GM10248 (cell line): ENCODE measurements around the gene PRDM12.
A peak's percentile ranks its signal among the peaks of the same experiment; 100 is the strongest.

ENCODE experiments used
- CTCF ChIA-PET: fragments of 300-600 bp; sonication (Branson Sonifier 250); formaldehyde crosslinking; extraction: SDS; loops from one replicate; lab custom pipeline; 2021; ENCODE audit warnings: antibody characterized with exemption; lab: Yijun Ruan, JAX
- POLR2A ChIA-PET: fragments of 350-650 bp; sonication (Branson Sonifier 250); formaldehyde crosslinking; extraction: SDS; loops from one replicate; lab custom pipeline; 2020; ENCODE audit warnings: antibody characterized with exemption; lab: Yijun Ruan, JAX
- DNase-seq: peaks from one replicate; pipeline ENCODE4 v3.0.0; 2012; ENCODE audit errors: extremely low spot score
- TF ChIP-seq, protein P1 (sequence below): IDR thresholded peaks from 2 replicates; pipeline ENCODE4 v1.5.1; 2012; ENCODE audit warnings: mild to moderate bottlenecking, low read depth; ENCODE audit errors: extremely low read depth, missing control alignments, control extremely low read depth

Gene PRDM12

DNA sequence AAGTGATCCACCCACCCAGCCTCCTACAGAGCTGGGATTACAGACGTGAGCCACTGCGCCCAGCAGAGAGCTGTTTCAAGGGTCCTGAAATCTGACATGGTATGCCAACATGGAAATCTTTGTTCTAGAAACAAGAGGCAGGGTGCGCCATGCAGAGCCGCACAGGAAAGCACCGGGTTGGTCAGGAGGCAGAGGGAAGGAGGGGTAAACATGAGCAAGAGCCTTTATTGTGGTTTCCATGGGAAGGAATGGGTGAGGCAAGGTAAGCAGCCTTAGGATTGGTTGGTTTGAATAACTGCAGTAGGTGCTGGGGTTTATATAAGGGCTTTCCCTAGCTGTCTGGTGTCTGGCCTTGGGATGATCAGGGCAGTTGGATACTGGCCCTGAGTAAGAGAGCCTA lies 23.7 kb downstream of the PRDM12 start:
- TF ChIP-seq, protein P1, sequence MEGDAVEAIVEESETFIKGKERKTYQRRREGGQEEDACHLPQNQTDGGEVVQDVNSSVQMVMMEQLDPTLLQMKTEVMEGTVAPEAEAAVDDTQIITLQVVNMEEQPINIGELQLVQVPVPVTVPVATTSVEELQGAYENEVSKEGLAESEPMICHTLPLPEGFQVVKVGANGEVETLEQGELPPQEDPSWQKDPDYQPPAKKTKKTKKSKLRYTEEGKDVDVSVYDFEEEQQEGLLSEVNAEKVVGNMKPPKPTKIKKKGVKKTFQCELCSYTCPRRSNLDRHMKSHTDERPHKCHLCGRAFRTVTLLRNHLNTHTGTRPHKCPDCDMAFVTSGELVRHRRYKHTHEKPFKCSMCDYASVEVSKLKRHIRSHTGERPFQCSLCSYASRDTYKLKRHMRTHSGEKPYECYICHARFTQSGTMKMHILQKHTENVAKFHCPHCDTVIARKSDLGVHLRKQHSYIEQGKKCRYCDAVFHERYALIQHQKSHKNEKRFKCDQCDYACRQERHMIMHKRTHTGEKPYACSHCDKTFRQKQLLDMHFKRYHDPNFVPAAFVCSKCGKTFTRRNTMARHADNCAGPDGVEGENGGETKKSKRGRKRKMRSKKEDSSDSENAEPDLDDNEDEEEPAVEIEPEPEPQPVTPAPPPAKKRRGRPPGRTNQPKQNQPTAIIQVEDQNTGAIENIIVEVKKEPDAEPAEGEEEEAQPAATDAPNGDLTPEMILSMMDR = no peak
- POLR2A ChIA-PET = no interaction called here
- no peak for DNase-seq
- CTCF ChIA-PET = interaction anchor here (1.4 to 10.4 kb wide), 3 partner anchors 13 to 225 kb away, joined by 4 to 262 read pairs (median 4); no protein-coding TSS in a partner anchor

DNA sequence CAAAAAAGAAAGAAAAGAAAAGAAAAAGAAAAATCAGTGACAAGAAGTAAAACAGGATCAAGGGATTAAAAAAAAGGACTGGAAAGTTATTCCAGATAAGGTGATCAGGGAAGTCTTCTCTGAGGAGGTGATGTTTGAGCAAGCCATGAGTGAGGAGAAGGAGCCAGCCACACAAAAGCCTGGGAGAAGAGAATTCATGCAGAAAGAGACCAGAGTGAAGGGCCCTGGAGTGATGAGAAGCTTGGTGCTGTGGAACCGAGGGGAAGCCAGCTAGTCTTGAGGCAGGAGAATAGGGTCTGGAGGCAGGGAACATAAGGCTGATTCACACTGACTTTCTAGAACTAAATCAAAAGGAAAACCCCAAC lies 25.2 kb downstream of the PRDM12 start:
- POLR2A ChIA-PET = no interaction called here
- TF ChIP-seq, protein P1 = no peak
- CTCF ChIA-PET = interaction anchor here (1.8 to 3.3 kb wide), 3 partner anchors 12 to 229 kb away, joined by 5 to 26 read pairs (median 7); no protein-coding TSS in a partner anchor
- DNase-seq = no peak

DNA sequence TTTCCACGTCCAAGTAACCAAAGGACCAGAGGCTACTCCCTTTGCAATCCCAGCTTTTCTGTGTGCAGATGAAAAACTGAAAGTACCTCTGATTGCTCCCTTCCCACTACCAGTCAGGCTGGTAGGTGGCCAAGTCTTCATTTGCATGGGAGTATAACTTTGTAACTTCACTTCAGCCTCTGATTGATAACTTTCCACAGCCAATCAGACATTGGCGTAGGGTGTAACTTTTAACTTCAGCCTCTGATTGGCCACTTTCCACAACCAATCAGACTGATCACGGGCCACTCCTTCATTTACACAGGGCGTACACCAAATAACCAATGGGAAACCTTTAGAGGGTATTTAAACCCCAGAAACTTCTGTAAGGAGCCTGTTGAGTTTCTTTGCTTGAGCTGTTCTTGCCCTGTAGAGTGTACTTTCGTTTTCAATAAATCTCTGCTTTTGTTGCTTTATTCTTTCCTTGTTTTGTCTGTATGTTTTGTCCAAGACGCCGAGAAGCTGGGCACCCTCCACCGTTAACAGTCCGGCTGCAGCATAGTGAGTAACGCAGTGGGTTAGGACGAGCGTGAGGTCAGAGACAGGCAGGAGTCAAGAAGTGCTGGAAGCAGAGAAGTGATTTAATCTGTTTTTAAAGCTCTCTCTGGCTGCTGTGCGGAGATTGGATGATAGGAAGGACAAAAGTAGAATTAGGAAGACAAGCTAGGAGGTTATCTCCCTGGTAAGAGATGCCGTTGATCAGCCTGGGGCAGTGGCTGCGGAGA lies 25.7 kb downstream of the PRDM12 start:
- TF ChIP-seq, protein P1 = no peak
- ChIA-PET CTCF (interaction anchor here (0.8 to 3.3 kb wide), 5 partner anchors 8 to 230 kb away, joined by 3 to 26 read pairs (median 7); no protein-coding TSS in a partner anchor), POLR2A (no interaction called here)
- DNase-seq = no peak

DNA sequence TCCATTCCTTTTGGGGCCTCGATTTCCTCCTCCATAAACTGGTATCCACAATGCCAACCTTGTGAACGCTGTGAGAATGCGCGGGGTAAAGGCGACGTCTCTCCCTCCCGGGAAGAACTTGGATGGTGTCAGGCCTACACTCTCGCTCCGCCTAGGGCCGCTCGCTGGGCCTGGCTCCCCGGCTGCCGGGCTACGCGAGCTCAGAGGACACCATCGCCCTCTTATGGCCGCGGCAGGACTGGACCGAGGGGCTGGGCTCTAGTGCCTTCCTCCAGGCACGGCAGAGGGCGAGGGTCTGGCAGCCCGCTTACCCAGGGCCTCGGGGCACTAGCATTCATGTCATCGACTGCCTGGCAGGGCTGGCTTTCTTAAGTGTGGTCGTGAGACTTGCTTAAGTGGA lies 27.9 kb downstream of the PRDM12 start:
- ChIA-PET CTCF (interaction anchor here (1.0 to 3.3 kb wide), 6 partner anchors 9 to 354 kb away, joined by 3 to 28 read pairs (median 14); no protein-coding TSS in a partner anchor), POLR2A (no interaction called here)
- TF ChIP-seq, protein P1 = no peak
- DNase-seq = no peak

DNA sequence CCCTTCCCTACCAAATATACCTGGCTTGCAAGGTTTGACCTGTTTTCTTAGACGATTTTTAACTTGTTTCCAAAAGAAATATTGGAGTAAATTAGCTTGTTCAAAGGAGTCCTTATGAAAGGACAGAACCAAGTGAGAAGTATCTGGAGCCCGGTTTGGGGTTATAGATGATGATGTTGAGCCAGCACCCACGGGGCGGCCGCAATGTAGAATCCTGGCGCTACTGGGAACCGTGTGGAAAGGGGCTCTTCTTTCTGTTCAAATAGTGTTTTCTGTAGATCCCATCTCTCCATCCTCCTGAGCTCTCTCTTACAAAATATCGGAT lies 28.7 kb downstream of the PRDM12 start:
- no peak for DNase-seq
- TF ChIP-seq, protein P1 = no peak
- ChIA-PET POLR2A (interaction anchor here (0.6 to 1.1 kb wide), 4 partner anchors 11 to 20 kb away, joined by 3 to 5 read pairs (median 4); no protein-coding TSS in a partner anchor), CTCF (interaction anchor here (0.9 to 3.0 kb wide), 11 partner anchors 8 to 354 kb away, joined by 3 to 28 read pairs (median 4); no protein-coding TSS in a partner anchor)

DNA sequence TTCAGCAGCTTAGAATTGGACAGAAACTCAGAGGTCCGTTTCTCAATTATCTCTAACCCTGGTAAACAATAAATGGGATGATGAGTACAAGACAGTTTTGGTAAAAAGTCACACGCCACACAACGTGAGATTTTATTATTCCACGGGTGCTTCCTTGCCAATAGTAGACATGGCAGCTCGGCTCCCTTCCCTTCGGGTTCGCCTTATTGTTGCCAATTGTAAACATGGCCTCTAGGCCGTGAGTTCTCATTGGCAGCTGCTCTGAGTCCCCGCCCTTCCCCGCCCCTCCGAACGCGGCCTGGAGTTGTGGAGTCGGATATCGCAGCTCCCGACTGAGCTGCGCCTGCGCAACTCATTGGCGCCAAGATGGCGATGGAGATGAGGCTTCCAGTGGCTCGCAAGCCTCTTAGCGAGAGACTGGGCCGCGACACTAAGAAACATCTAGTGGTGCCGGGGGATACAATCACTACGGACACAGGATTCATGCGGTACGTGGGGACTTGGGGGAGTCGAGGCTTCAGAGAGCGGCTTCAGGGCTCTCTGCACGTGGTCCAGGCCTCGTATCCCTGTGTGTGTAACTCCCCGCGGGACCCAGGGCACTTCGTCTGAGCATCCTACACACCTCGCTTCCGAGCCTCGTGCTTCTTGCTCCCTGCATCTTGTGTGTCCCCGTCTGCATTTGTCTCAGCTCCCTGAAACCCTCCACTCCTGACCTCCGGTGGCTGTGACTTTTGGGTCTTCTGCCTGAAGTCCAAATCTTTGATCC lies 29.2 kb downstream of the PRDM12 start, which contains the start of gene EXOSC2:
EXOSC2 (plus strand) TSS at position 355 of the 766 bp plus-strand sequence; CDS start at position 367, 12 bp downstream.
- TF ChIP-seq, protein P1 = no peak
- CTCF ChIA-PET = interaction anchor here (0.9 to 3.0 kb wide), 11 partner anchors 8 to 353 kb away, joined by 3 to 28 read pairs (median 4); no protein-coding TSS in a partner anchor
- POLR2A ChIA-PET = interaction anchor here (0.5 to 1.1 kb wide), 5 partner anchors 10 to 112 kb away, joined by 3 to 5 read pairs (median 4); no protein-coding TSS in a partner anchor
- DNase-seq = peak; percentile 99
